Measurements from ENCODE around the gene ZBTB7B.

Gene ZBTB7B

GRCh38 chr1:155037851-155038441 is 35.3 kb downstream of the ZBTB7B start:
- DNase-seq (ENCODE audit: low read depth, low spot score), result no peak

GRCh38 chr1:155038602-155039307 is 36.2 kb downstream of the ZBTB7B start:
- no peak for DNase-seq (ENCODE audit: low read depth, low spot score)

- no peak for DNase-seq (ENCODE audit: low read depth, low spot score)
These were observed 36.7 kb downstream of the ZBTB7B start for GRCh38 chr1:155039308-155039669.

GRCh38 chr1:155040358-155041093 is 37.9 kb downstream of the ZBTB7B start:
- no peak for DNase-seq (ENCODE audit: low read depth, low spot score)

- DNase-seq (ENCODE audit: low read depth, low spot score), result no peak
These were observed 40.2 kb downstream of the ZBTB7B start for GRCh38 chr1:155042789-155043188.

GRCh38 chr1:155043301-155043702 is 40.7 kb downstream of the ZBTB7B start:
- no peak for DNase-seq (ENCODE audit: low read depth, low spot score)

- DNase-seq (ENCODE audit: low read depth, low spot score), result no peak
These were observed 41.2 kb downstream of the ZBTB7B start for GRCh38 chr1:155043793-155044192.

- no peak for DNase-seq (ENCODE audit: low read depth, low spot score)
These were observed 41.8 kb downstream of the ZBTB7B start for GRCh38 chr1:155044365-155044764.

GRCh38 chr1:155044812-155045657 is 42.4 kb downstream of the ZBTB7B start:
- no peak for DNase-seq (ENCODE audit: low read depth, low spot score)

GRCh38 chr1:155048449-155049334 is 46.1 kb downstream of the ZBTB7B start:
- DNase-seq (ENCODE audit: low read depth, low spot score), result no peak

- no peak for DNase-seq (ENCODE audit: low read depth, low spot score)
These were observed 47.3 kb downstream of the ZBTB7B start for GRCh38 chr1:155049651-155050559.

GRCh38 chr1:155050560-155051341 is 48.1 kb downstream of the ZBTB7B start, which contains the start of gene ADAM15:
Gene ADAM15, plus strand, starts transcription at chr1:155051316. Its CDS starts 71 bp downstream, at chr1:155051387.
- no peak for DNase-seq (ENCODE audit: low read depth, low spot score)

- no peak for DNase-seq (ENCODE audit: low read depth, low spot score)
These were observed 48.8 kb downstream of the ZBTB7B start for GRCh38 chr1:155051342-155051776.

- DNase-seq (ENCODE audit: low read depth, low spot score), result no peak
These were observed 49.3 kb downstream of the ZBTB7B start for GRCh38 chr1:155051777-155052398.

- DNase-seq (ENCODE audit: low read depth, low spot score), result no peak
These were observed 50.1 kb downstream of the ZBTB7B start for GRCh38 chr1:155052439-155053395.

- no peak for DNase-seq (ENCODE audit: low read depth, low spot score)
These were observed 51.0 kb downstream of the ZBTB7B start for GRCh38 chr1:155053531-155054105.

GRCh38 chr1:155057104-155057503 is 54.5 kb downstream of the ZBTB7B start:
- no peak for DNase-seq (ENCODE audit: low read depth, low spot score)
